HepG2 (cell line): Measurements from ENCODE around the gene ICE2. TPM values are rescaled to one million over a fixed set of nuclear protein-coding genes. Genes with fewer than 3 reads are reported as not detected.
A peak's percentile ranks its signal among the peaks of the same experiment; 100 is the strongest.

ENCODE experiments used
- ATAC-seq: fragments of 200-7000 bp; cut with Tn5 transposase; 3 replicates; pipeline ENCODE4 v1.9.1; 2020; ENCODE audit warnings: mild to moderate bottlenecking, moderate library complexity
- BruUV-seq: library from RNA; stranded (reverse); fragments of 400-500 nt; replicated peaks from 2 replicates; lab custom pipeline; 2021; lab: Mats Ljungman, UMichigan
- CTCF ChIA-PET: fragments of 300-600 bp; formaldehyde crosslinking; extraction: SDS; loops from one replicate; lab custom pipeline; 2021; ENCODE audit warnings: low total read pairs, inconsistent platforms, low intra/inter-chr PET ratio; lab: Yijun Ruan, JAX
- POLR2A ChIA-PET: fragments of 350-600 bp; sonication (Branson Sonifier 250); formaldehyde crosslinking; loops from one replicate; lab custom pipeline; 2020; ENCODE audit warnings: antibody characterized with exemption, inconsistent platforms; lab: Yijun Ruan, JAX
- DNase-seq: peaks from one replicate; pipeline ENCODE4 v3.0.0-alpha.2; 2015; ENCODE audit warnings: low spot score
- FAIRE-seq: peaks from 3 replicates; lab custom pipeline; 2011; peaks lifted over from hg19 to GRCh38; lab: Jason Lieb, UNC
- H2AFZ ChIP-seq: one replicate; pipeline ENCODE4 v1.6.1; 2011; ENCODE audit warnings: low read length, inconsistent platforms
- H3K27ac ChIP-seq: fragments of 300-600 bp; 3 replicates; pipeline ENCODE4 v1.8.0; 2011; ENCODE audit warnings: mixed run types, mild to moderate bottlenecking, mixed read lengths, low read length, inconsistent platforms; ENCODE audit not compliant: insufficient read depth; ENCODE audit errors: extremely low read length
- H3K27me3 ChIP-seq, 2 experiments: fragments of 200-600 bp in 1 of 2; 2 replicates in 1 of 2; 3 replicates in 1 of 2; pipeline versions ENCODE4 v1.6.0 to v1.8.0; 2011; ENCODE audit warnings: low read length in 2 of 2, mild to moderate bottlenecking in 2 of 2, moderate library complexity in 2 of 2, inconsistent platforms in 1 of 2; ENCODE audit not compliant: insufficient read depth in 2 of 2, control insufficient read depth in 1 of 2
- H3K36me3 ChIP-seq, 2 experiments: fragments of 200-600 bp in 1 of 2; replicated peaks in 1 of 2; 2 replicates in 1 of 2; 3 replicates in 1 of 2; pipeline versions ENCODE4 v1.5.1 to v1.8.0; 2011; ENCODE audit warnings: low read length in 2 of 2, inconsistent platforms in 1 of 2; ENCODE audit not compliant: insufficient read depth in 2 of 2, control insufficient read depth in 1 of 2
- H3K4me1 ChIP-seq: 2 replicates; pipeline ENCODE4 v1.5.1; 2012; ENCODE audit warnings: low read length, inconsistent platforms; ENCODE audit not compliant: insufficient read depth
- H3K4me2 ChIP-seq: 2 replicates; pipeline ENCODE4 v1.6.0; 2011; ENCODE audit warnings: low read depth, low read length, inconsistent platforms
- H3K4me3 ChIP-seq, 3 experiments: fragments of 200-600 bp in 1 of 3; sonication (generic), shearing (Covaris generic) in 1 of 3; replicated peaks in 1 of 3; 2 replicates each; pipeline ENCODE4 v1.5.1; 2011 to 2016; ENCODE audit warnings: low read length in 3 of 3, inconsistent platforms in 2 of 3, low read depth in 2 of 3, mild to moderate bottlenecking in 2 of 3, control low read depth in 1 of 3, mixed read lengths in 1 of 3; ENCODE audit not compliant: insufficient read depth in 1 of 3
- H3K79me2 ChIP-seq: one replicate; pipeline ENCODE4 v1.6.1; 2011; ENCODE audit warnings: low read length, inconsistent platforms; ENCODE audit not compliant: insufficient read depth
- H3K9ac ChIP-seq: 2 replicates; pipeline ENCODE4 v1.6.0; 2011; ENCODE audit warnings: mild to moderate bottlenecking, low read depth, low read length, inconsistent platforms; ENCODE audit not compliant: insufficient read depth
- H3K9me3 ChIP-seq: 2 replicates; pipeline ENCODE4 v1.5.1; 2012; ENCODE audit warnings: mild to moderate bottlenecking, low read length
- H4K20me1 ChIP-seq: 2 replicates; pipeline ENCODE4 v1.6.0; 2011; ENCODE audit warnings: inconsistent platforms, mild to moderate bottlenecking, low read length, moderate library complexity; ENCODE audit not compliant: insufficient read depth
- XBP1 ChIP-seq: sonication (generic); formaldehyde crosslinking; IDR thresholded peaks from 2 replicates; pipeline ENCODE4 v1.5.0; 2020; ENCODE audit warnings: missing genetic modification reagents
- ZNF44 ChIP-seq: sonication (generic); formaldehyde crosslinking; IDR thresholded peaks from 2 replicates; pipeline ENCODE4 v1.5.1; 2020; ENCODE audit warnings: mild to moderate bottlenecking, missing genetic modification reagents
- ZNF782 ChIP-seq: sonication (generic); formaldehyde crosslinking; IDR thresholded peaks from 2 replicates; pipeline ENCODE4 v1.4.0; 2020; ENCODE audit warnings: missing genetic modification reagents, mild to moderate bottlenecking, borderline replicate concordance
- WGBS: methylation state at CpG from one replicate; pipeline ENCODE4 v1.1.6; 2017; ENCODE audit warnings: low lambda C conversion rate; 5-methylcytosine and 5-hydroxymethylcytosine counted together
- in situ Hi-C: cut with HindIII; loops from 2 replicates; pipeline ENCODE4 v1.10.0; 2017; ENCODE audit warnings: low pct_unique_long_range_greater_than_20kb; ENCODE audit not compliant: extremely low pct_ligation_motif_present
- intact Hi-C: fragments of 100-400 bp; cut with micrococcal nuclease; formaldehyde crosslinking; loops from one replicate; pipeline ENCODE4 v1.10.0; 2022; ENCODE audit not compliant: unreplicated experiment
- polyA plus RNA-seq, 8 experiments: library from polyadenylated mRNA; depleted of rRNA in 3 of 8; stranded (reverse) in 7 of 8; unstranded in 1 of 8; fragments of >200 nt; fragmentation: Illumina TruSeq in 4 of 8; extraction: Trizol in 4 of 8; gene quantifications; 2 replicates each; pipeline versions ENCODE4 v1.2.1 to v1.2.3, GENCODE V29; 2011 to 2016; ENCODE audit warnings: low read depth in 4 of 8, missing spikeins in 1 of 8, mixed read lengths in 1 of 8; ENCODE audit not compliant: insufficient read depth in 1 of 8
- total RNA-seq, 5 experiments: library from RNA; depleted of rRNA; stranded (reverse); fragments of >200 nt; fragmentation: Illumina TruSeq; extraction: Trizol; gene quantifications; 2 replicates each; pipeline ENCODE4 v1.2.3, GENCODE V29; 2016; ENCODE audit warnings: low read depth in 1 of 5
- TF ChIP-seq, protein P1 (sequence below): sonication (generic); formaldehyde crosslinking; IDR thresholded peaks from 2 replicates; pipeline ENCODE4 v1.4.0; 2020; ENCODE audit warnings: mild to moderate bottlenecking, missing genetic modification reagents, borderline replicate concordance
- TF ChIP-seq, protein P2 (sequence below): sonication (generic); formaldehyde crosslinking; conservative IDR thresholded peaks from 2 replicates; pipeline ENCODE4 v1.8.0; 2022; ENCODE audit warnings: mild to moderate bottlenecking, moderate library complexity, missing genetic modification reagents
- TF ChIP-seq, protein P3 (sequence below): IDR thresholded peaks from 2 replicates; pipeline ENCODE4 v1.6.1; 2012; ENCODE audit warnings: inconsistent platforms
- TF ChIP-seq, protein P4 (sequence below): sonication (generic); formaldehyde crosslinking; IDR thresholded peaks from 2 replicates; pipeline ENCODE4 v1.4.0; 2020; ENCODE audit warnings: mild to moderate bottlenecking, missing genetic modification reagents

Gene ICE2
- total and polyA plus RNA-seq, 2 of the 13 experiments (the other 11 are each of a cell fraction or from before 2014, with no cell fraction given), result 24.8 to 26.4 TPM

DNA sequence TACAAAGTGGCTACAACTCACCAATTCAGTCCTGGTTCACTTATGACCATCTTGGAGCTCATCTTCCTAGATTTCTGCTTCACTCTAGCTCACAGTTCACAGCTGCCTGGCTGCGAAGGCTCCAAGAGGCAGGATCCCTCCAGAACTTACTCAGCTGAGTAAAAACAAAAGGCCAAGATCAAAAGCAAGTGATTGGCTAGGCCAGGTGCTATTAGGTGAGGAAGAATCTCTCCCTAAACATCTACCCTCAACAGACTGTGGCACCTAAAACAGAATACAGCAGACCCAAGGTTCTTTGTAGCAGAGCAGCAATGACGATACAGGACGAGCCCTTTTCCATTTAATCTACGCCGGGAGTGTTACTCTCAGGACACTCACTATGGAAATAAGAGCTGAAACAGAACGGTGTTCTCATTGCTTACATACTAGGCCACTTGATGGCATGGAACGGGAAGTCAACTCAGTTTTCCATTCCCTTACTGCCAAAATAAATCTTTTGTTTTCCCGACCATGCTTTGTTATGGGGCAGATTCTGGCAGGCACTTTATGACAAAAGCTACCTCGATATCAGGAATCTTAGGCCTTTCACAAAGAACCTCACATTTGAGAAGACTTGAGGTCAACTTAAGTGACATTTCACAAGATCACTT, 901 bp downstream of the ICE2 start (continued):
- TF ChIP-seq, protein P1, sequence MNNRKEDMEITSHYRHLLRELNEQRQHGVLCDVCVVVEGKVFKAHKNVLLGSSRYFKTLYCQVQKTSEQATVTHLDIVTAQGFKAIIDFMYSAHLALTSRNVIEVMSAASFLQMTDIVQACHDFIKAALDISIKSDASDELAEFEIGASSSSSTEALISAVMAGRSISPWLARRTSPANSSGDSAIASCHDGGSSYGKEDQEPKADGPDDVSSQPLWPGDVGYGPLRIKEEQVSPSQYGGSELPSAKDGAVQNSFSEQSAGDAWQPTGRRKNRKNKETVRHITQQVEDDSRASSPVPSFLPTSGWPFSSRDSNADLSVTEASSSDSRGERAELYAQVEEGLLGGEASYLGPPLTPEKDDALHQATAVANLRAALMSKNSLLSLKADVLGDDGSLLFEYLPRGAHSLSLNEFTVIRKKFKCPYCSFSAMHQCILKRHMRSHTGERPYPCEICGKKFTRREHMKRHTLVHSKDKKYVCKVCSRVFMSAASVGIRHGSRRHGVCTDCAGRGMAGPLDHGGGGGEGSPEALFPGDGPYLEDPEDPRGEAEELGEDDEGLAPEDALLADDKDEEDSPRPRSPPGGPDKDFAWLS, result 0 out of 2 replicates have a peak, but pooled peaks have one; percentile 31
- TF ChIP-seq, protein P2, sequence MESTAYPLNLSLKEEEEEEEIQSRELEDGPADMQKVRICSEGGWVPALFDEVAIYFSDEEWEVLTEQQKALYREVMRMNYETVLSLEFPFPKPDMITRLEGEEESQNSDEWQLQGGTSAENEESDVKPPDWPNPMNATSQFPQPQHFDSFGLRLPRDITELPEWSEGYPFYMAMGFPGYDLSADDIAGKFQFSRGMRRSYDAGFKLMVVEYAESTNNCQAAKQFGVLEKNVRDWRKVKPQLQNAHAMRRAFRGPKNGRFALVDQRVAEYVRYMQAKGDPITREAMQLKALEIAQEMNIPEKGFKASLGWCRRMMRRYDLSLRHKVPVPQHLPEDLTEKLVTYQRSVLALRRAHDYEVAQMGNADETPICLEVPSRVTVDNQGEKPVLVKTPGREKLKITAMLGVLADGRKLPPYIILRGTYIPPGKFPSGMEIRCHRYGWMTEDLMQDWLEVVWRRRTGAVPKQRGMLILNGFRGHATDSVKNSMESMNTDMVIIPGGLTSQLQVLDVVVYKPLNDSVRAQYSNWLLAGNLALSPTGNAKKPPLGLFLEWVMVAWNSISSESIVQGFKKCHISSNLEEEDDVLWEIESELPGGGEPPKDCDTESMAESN (CRISPR knock-in tag), result 0 out of 2 replicates have a peak, but pooled peaks have one; percentile 22
- TF ChIP-seq ZNF782, result 0 out of 2 replicates have a peak, but pooled peaks have one; percentile 10

DNA sequence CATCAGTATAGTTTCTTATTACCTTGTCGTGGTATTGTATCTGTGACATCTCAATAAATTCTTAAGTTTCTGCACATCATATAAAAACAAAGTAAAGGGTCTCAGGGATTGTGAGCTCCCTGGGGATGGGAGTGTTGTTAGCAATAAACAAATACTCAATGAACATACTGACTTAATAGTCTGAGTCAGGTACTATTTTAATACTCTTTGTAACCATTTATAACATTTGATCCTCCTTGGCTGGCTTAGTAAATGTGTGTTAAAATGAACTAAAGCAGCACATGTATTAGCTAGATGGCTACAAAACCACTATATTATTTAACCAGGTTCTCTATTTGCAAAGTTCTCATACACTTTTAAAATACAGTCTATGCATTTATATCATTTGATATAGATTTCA, 1.8 kb downstream of the ICE2 start:
- TF ChIP-seq, protein P3, sequence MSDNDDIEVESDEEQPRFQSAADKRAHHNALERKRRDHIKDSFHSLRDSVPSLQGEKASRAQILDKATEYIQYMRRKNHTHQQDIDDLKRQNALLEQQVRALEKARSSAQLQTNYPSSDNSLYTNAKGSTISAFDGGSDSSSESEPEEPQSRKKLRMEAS, result no peak
- no peak for TF ChIP-seq ZNF44 (CRISPR knock-in tag)
- TF ChIP-seq XBP1 (CRISPR knock-in tag), result no peak
- TF ChIP-seq, protein P4, sequence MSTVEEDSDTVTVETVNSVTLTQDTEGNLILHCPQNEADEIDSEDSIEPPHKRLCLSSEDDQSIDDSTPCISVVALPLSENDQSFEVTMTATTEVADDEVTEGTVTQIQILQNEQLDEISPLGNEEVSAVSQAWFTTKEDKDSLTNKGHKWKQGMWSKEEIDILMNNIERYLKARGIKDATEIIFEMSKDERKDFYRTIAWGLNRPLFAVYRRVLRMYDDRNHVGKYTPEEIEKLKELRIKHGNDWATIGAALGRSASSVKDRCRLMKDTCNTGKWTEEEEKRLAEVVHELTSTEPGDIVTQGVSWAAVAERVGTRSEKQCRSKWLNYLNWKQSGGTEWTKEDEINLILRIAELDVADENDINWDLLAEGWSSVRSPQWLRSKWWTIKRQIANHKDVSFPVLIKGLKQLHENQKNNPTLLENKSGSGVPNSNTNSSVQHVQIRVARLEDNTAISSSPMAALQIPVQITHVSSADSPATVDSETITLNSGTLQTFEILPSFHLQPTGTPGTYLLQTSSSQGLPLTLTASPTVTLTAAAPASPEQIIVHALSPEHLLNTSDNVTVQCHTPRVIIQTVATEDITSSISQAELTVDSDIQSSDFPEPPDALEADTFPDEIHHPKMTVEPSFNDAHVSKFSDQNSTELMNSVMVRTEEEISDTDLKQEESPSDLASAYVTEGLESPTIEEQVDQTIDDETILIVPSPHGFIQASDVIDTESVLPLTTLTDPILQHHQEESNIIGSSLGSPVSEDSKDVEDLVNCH (CRISPR knock-in tag), result no peak
- Histone ChIP-seq H3K79me2 (peaks cover 32% of the 10 kb centered on the region), H3K4me2 (peak overlapping the region; percentile 99), H3K4me3 (peak overlapping the region; percentile 4 to 94 (median 90); a peak in 3 of 6 replicates), H2AFZ (no peak overlapping the region), H3K36me3 (peaks cover 0 to 23% of the 10 kb centered on the region in 2 experiments; a peak in 3 of 5 replicates), H3K9me3 (no peaks in the 10 kb centered on the region), H4K20me1 (no peaks in the 10 kb centered on the region), H3K27ac (peak overlapping the region; percentile 14), H3K4me1 (peaks cover 43% of the 10 kb centered on the region), H3K27me3 (no peaks in the 10 kb centered on the region; a peak in 1 of 5 replicates), H3K9ac (peak overlapping the region; percentile 96; the same call in 1 of the 2 replicates)
- in situ Hi-C loops, result no loop called here
- DNase-seq (no peak), FAIRE-seq (no peak), ATAC-seq (no peak)
- CTCF ChIA-PET, result no interaction called here
- BruUV-seq, result no TSS peak
- intact Hi-C loops, result loop anchor here (5.0 kb wide), 1 partner anchor 85 kb away; no protein-coding TSS in a partner anchor
- POLR2A ChIA-PET, result interaction anchor here (1.0 to 2.3 kb wide), 5 partner anchors 57 to 113 kb away, joined by 3 to 12 read pairs (median 4); no protein-coding TSS in a partner anchor
- WGBS, result 60% methylated on average over 1 of the region's 1 CpG
